Ramos (cell line): ENCODE measurements around the gene OR52E2.

Experiments used
- in situ Hi-C: fragments of 300-500 bp; cut with MboI; formaldehyde crosslinking; loops from one replicate; pipeline ENCODE4 v1.14.3; 2022; ENCODE audit warnings: low sequenced_read_pairs; ENCODE audit not compliant: unreplicated experiment

The OR52E2 gene

GRCh38 chr11:5021996-5022395 is 37.4 kb downstream of the OR52E2 start:
- in situ Hi-C loops: no loop called here

- in situ Hi-C loops: no loop called here
These were observed 46.4 kb downstream of the OR52E2 start for GRCh38 chr11:5013012-5013411.

GRCh38 chr11:5011254-5011653 is 48.2 kb downstream of the OR52E2 start:
- in situ Hi-C loops: no loop called here
